Stimulated activated CD4-positive, alpha-beta T cell treated with anti-CD3 and anti-CD28 coated beads, TNF-alpha, amount 100 ng/mL, for 1 hour (primary cell): ENCODE data around the gene APCS.

Experiments used
- DNase-seq, 3 donors: peaks; one replicate each; pipeline ENCODE4 v3.0.0-alpha.2; 2020; ENCODE audit warnings: low read depth in 3 of 3, low spot score in 1 of 3

APCS gene

GRCh38 chr1:159587461-159587951 lies at the start of gene APCS:
TSS of gene APCS (plus strand) at chr1:159587826. CDS start at chr1:159587922, 96 bp downstream.
- no peak for DNase-seq

- DNase-seq: no peak
Measured at GRCh38 chr1:159548126-159548525, 39.5 kb upstream of the APCS start.

- DNase-seq: no peak
Measured at GRCh38 chr1:159554261-159554660, 33.4 kb upstream of the APCS start.

- DNase-seq: no peak
Measured at GRCh38 chr1:159554696-159555095, 32.9 kb upstream of the APCS start.

- DNase-seq: no peak
Measured at GRCh38 chr1:159556931-159557369, 30.7 kb upstream of the APCS start.

DNA sequence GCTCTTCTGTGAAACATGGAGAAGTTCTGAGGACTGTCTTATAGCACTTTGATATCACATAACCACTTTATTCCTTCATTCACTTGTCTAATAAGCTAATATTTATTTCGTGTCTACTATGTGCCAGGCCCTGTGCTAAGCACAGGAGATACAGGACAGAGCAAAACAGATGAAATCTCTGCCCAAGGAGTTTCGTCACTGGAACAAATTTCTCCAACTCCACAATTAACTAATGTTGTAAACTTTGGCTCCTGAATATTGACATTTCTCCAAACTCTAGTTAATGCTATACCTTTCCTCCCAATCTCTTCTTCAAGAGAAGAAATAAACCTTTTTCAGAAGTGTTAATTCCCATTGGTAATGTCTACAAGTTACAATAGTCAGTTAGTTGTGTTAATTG lies 27.0 kb upstream of the APCS start:
- no peak for DNase-seq

GRCh38 chr1:159561497-159561896 lies 26.1 kb upstream of the APCS start:
- DNase-seq: no peak

- no peak for DNase-seq
Measured at GRCh38 chr1:159562680-159563079, 24.9 kb upstream of the APCS start.

DNA sequence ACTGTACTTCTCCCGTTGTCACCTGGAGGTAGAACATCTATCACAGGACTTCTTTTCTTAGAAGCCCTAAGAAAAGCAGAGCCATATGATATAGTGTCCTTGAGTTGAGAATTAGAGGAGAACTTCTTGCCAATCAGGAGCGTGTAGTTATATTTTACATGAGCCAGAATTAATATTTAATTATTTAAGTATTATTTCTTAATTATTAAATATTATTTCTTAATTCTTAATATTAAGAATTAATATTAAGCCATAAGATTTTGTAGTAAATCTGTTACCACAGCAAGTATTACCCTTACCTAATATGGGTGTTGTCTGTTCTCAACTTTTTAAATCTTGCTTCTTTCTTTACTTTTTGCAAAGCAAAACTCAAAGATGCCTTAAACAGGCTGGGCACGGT lies 10.2 kb upstream of the APCS start:
- DNase-seq: no peak

DNA sequence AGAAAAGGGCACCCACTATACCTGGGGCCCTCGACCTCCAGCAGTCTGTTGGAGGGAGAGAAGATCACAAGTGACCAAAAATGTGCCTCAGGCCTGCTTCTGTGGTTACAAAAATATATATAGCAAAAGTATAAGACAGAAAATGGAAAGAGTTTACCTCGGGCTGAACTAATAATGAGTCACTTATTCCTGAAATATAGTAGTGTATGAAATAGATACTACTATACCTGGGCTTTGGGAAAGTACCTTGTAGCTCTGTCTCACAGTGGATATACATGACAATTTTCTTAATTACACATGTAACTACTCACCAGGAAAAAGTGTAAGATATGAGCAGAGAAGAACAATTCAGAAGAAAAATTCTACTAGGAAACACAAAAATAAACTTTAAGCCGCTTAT lies 7.3 kb upstream of the APCS start:
- DNase-seq: no peak

GRCh38 chr1:159581422-159581821 lies 6.2 kb upstream of the APCS start:
- no peak for DNase-seq

DNA sequence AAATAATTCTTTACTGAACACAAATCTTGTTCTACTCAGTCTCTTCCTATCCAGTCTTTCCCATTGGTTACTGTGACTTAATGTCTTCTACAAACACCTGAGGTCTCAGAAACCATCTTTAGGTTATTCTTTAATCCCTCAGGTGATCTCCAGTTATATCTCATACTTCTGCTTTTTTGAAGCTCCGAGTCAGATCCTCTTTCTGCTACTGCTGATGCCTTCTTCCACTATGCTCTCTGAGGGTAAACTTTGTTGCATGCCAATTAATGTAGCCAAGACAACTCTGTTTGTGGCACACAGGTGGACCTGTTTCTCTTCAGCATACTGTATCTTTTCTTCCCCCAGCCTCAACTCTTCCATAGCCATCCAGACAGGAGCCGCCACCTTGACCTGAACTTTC lies 3.1 kb upstream of the APCS start:
- no peak for DNase-seq

DNA sequence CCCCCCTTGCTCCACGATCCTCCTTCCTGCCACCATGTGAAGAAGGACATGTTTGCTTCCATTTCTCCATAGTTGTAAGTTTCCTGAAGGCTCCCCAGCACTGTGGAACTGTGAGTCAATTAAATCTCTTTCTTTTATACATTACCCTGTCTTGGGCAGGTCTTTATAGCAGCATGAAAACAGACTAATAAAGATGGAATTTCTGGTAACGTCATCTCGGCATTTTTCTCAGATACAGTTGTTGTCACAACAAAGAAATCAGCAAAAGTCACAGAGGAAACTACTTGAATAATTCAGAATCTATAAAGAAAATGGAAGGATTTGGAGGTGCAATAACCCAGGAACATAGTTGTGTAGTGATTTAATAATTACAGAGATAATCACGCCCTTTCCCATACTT lies 4.4 kb downstream of the APCS start:
- DNase-seq: no peak

DNA sequence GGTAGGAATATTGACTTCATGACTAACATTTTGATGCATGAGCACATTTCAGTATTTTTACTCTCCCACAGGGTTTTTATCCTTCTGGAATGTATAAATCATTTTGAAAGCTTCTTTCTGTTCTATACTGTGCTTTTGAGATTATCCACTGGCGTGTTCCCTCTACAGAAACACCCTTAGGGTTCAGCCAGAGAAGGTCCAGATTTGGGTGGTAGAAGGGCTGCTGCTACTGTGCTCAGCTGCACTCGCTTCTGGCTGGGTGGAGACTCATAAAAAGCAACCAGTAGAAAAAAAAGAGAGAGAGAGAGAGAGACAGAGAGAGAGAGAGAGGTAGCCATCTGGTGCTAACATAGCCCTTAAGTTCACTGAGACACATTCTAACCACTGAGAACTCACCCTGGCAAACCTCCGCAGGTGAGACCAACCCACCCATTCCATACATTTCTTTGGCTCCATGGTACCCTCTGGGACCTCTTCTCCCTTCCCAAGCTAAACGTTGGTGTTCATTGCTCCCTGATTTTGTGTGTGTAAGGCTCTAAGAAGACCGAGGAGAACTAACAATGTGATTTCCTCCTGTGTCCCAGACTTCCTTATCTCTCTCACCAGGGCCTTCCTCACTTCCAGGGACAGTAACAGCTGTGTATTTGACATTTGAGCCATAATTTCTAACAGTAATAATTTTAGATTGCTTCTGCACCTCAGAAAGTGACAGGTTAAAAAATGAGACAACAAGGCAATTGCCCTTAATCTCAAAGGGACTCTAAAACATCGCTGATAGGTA lies 7.2 kb downstream of the APCS start:
- no peak for DNase-seq

DNA sequence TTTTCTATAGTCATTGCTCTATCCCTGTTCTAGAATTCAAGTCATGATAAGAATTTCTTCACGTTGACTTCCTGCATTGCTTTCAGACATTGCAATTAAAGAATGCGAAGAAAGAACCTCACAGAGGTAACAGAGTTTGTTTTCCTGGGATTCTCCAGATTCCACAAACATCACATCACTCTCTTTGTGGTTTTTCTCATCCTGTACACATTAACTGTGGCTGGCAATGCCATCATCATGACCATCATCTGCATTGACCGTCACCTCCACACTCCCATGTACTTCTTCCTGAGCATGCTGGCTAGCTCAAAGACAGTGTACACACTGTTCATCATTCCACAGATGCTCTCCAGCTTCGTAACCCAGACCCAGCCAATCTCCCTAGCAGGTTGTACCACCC lies 10.6 kb downstream of the APCS start:
- DNase-seq: no peak

DNA sequence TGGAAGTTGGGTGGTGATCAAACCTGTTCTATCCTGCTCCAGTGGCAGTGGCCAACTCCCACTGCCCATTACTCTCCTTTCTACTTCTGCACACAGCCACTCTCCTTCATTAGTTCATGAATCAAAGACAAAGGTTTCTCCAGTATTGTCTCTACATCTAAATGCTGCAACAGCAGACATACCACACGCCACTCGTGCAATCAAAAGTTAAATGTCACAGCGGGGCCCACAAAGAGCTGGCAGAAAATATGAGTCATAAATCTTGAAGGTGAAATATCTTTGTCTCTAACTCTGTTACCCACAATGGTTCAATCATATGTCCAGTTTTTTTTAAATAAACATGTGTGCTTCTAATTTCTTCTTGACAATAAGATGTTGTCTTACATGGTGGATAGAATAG lies 13.3 kb downstream of the APCS start:
- DNase-seq: no peak

GRCh38 chr1:159602501-159602999 lies 14.9 kb downstream of the APCS start:
- no peak for DNase-seq

GRCh38 chr1:159612211-159612885 lies 24.7 kb downstream of the APCS start:
- no peak for DNase-seq

DNA sequence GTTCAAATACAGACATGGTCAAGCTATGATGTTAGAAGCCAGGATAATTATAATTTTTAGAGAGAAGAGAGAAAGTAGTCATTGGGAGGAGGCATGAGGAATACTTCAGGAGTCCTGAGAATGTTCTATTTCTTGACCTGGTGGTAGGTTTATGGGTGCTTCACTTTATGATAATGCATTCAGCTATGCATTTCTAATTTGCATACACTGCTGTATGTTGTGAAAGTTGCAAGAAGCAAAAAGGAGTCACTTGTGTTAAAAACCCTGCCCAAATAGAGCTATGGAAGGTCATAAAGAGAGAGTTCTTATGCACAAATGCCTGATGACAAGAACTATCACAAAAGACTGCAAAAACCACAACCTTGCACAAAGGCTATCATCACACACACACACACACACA lies 45.3 kb downstream of the APCS start:
- DNase-seq: no peak
